ENCODE measurements around the gene ECSIT. TPM values are rescaled to one million over a fixed set of nuclear protein-coding genes. Genes with fewer than 3 reads are reported as not detected.

ECSIT gene
- total and polyA plus RNA-seq, 8 donors, result 32.1 to 87.3 (median 41.4) TPM

- no peak for ATAC-seq
- no peaks in the 10 kb centered on the region for H3K36me3 ChIP-seq
Measured at GRCh38 chr19:11547929-11548700, 19.2 kb upstream of the ECSIT start.

GRCh38 chr19:11541238-11541637 is 12.3 kb upstream of the ECSIT start:
- Histone ChIP-seq H3K4me3 (no peak overlapping the region), H3K4me1 (no peaks in the 10 kb centered on the region), H3K36me3 (no peaks in the 10 kb centered on the region), H3K27ac (no peak overlapping the region), H3K27me3 (no peaks in the 10 kb centered on the region), H3K9me3 (no peaks in the 10 kb centered on the region)
- ATAC-seq (no peak), FAIRE-seq (no peak), DNase-seq (no peak)
- no peak for TF ChIP-seq CTCF (IDR thresholded peaks at IDR 0.05)
- 69 to 81% methylated on average over 3 of the region's 3 CpGs for WGBS, 2 donors
- intact Hi-C loops (cut with DNase I), result no loop called here

More at GRCh38 chr19:11547929-11548700, 19.2 kb upstream of the ECSIT start:
- Histone ChIP-seq H3K4me3 (no peak overlapping the region), H3K27ac (no peak overlapping the region), H3K4me1 (no peaks in the 10 kb centered on the region), H3K27me3 (no peaks in the 10 kb centered on the region), H3K9me3 (no peaks in the 10 kb centered on the region)
- 74 to 82% methylated on average over 14 of the region's 14 CpGs for WGBS, 2 donors
- intact Hi-C loops (cut with DNase I), result no loop called here
- DNase-seq (no peak), FAIRE-seq (no peak)
- no peak for TF ChIP-seq CTCF (IDR thresholded peaks at IDR 0.05)

GRCh38 chr19:11540645-11541044 is 11.7 kb upstream of the ECSIT start:
- 42 to 51% methylated on average over 5 of the region's 5 CpGs for WGBS, 2 donors
- intact Hi-C loops (cut with DNase I), result no loop called here
- Histone ChIP-seq H3K27me3 (no peaks in the 10 kb centered on the region), H3K9me3 (no peaks in the 10 kb centered on the region), H3K36me3 (no peaks in the 10 kb centered on the region), H3K4me3 (no peak overlapping the region), H3K27ac (no peak overlapping the region), H3K4me1 (no peaks in the 10 kb centered on the region)
- DNase-seq (no peak), FAIRE-seq (no peak), ATAC-seq (no peak)
- no peak for TF ChIP-seq CTCF (IDR thresholded peaks at IDR 0.05)

- TF ChIP-seq CTCF (IDR thresholded peaks at IDR 0.05), result no peak
- no peaks in the 10 kb centered on the region for H3K27me3 ChIP-seq
- H3K4me1 ChIP-seq, result no peaks in the 10 kb centered on the region
- no peak overlapping the region for H3K4me3 ChIP-seq
- no peak overlapping the region for H3K27ac ChIP-seq
- no peaks in the 10 kb centered on the region for H3K9me3 ChIP-seq
- DNase-seq, result no peak
- intact Hi-C loops (cut with DNase I), result no loop called here
- no peaks in the 10 kb centered on the region for H3K36me3 ChIP-seq
- ATAC-seq, result no peak
- FAIRE-seq, result no peak
- WGBS, 2 donors, result 12 to 13% methylated on average over 25 to 35 of the region's 36 CpGs
Measured at GRCh38 chr19:11539495-11540365, 10.8 kb upstream of the ECSIT start.
